Stimulated activated CD4-positive, alpha-beta T cell treated with anti-CD3 and anti-CD28 coated beads, Interleukin-2, amount 100 ng/mL, for 48 hours (primary cell): ENCODE measurements around the gene TMEM250.
A peak's percentile ranks its signal among the peaks of the same experiment; 100 is the strongest.
"Not testable (repeated sequence)": the region's sequence is repeated elsewhere in the genome, so short reads cannot be mapped to it uniquely, and the experiment has no call there.

Experiments
- DNase-seq, 2 donors: peaks; one replicate each; pipeline ENCODE4 v3.0.0-alpha.2; 2020

TMEM250 gene

DNA sequence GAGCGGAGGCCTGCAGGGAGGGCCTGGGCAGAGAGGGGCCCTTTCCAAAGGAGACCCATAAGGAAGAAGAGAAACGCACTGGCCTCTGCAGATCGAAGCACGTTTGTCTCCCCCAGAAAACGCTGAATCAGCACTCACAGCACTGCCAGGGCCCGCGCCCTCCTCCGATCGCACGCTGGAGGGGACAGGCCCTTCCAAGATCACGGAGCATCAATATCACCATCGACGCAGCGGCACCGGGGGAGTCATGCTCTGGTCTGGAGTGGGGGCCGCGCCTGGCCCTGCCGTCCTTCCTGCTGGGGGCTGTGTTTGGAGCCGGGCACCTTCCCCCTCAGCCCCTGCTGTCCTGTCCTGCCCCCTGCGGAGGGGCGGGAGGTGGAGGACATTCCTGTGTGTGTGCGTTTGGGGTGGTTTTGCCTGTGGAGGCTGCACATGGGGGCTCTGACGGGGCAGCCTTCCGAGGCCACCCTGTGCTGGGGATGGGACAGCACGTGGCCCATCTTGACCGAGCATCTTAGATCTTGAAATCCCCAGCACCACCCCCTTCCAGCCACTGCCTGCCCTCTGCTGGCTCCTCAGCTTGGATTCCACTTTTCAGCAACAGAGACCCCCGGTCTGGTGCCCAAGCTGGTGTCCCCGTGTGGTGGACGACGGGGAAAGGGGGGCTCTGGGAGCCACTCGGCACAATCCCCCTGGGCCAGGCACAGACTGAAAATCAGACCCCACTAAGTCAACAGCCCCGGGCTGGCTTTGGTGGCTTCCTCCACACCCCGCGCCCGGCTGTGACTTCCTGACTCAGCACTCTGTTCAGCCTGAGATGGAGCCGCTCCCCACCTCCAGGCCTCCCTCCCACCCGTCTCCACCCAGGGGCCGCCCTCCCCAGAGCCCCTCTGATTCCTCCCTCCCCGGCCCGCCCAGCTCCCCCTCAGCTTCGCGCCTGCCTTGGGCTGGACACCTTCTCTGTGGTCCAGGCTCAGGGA, 8.3 kb downstream of the TMEM250 start:
- peak in 1 of 2 donors; percentile 41 for DNase-seq

GRCh38 chr9:136109351-136110081, 9.2 kb downstream of the TMEM250 start:
- DNase-seq = peak; percentile 82 to 90

DNA sequence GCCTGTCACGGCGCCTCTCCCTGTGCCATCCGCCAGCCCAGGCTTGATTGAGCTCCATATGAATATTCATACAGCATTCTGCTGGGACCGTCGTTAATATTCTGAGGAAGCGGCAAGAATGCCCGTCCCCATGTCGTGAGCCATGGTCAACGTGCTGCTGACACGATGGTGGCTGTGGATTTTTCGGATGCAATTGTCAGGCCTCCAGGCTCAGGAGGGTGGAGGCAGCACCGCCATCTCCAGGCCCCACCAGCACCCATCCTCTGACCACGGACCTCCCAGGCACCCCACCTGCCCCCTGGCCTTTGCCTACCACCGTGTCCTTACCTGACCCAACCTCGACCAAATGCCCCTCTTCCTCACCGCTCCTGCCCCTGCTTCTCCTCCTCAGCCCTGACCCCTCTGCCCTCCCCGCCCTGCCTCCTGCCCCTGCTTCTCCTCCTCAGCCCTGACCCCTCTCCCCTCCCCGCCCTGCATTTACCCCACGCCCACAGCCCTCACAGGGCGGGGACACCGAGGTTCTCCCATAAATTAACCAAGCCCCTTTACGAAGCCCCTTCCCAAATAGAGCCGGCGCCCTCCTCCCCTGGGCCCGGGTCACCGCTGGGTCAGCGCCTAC, 9.9 kb downstream of the TMEM250 start:
- DNase-seq = no peak

GRCh38 chr9:136107953-136108647, 10.6 kb downstream of the TMEM250 start:
- DNase-seq = no peak

- no peak for DNase-seq
Observed at GRCh38 chr9:136107155-136107952, 11.3 kb downstream of the TMEM250 start.

GRCh38 chr9:136105398-136106135, 13.1 kb downstream of the TMEM250 start:
- DNase-seq = no peak

- DNase-seq = no peak
Observed at GRCh38 chr9:136104916-136105315, 13.8 kb downstream of the TMEM250 start.

DNA sequence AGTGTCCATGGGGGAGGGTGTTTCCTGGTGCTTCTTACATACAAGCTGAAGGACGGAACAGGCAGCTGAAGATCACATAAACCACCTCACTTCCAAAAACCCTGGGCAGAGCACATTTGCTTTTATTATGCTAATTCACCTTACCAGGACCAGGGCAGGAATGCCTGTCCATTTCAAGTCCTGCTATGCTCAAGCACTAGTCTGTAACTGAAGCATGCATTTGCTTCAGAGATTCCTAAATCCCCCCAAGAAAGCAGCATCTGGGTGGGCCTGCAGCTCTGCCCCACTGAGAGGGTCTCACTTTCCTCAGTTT, 14.2 kb downstream of the TMEM250 start:
- no peak for DNase-seq

- DNase-seq = no peak
Observed at GRCh38 chr9:136103651-136104487, 14.8 kb downstream of the TMEM250 start.

DNA sequence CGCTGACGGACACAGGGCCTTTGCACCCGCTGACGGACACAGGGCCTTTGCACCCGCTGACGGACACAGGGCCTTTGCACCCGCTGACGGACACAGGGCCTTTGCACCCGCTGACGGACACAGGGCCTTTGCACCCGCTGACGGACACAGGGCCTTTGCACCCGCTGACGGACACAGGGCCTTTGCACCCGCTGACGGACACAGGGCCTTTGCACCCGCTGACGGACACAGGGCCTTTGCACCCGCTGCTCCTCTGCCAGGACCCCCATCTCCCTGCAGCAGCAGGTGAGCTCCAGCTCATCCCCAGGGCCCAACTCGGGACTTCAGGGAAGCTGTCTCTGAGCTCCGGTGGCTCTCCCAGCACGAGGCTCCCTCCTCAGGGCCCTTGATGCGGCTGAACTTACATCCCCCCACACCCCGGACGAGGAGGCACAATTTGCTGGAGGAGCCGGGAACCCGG, 17.0 kb downstream of the TMEM250 start:
- DNase-seq = not testable (repeated sequence)

DNA sequence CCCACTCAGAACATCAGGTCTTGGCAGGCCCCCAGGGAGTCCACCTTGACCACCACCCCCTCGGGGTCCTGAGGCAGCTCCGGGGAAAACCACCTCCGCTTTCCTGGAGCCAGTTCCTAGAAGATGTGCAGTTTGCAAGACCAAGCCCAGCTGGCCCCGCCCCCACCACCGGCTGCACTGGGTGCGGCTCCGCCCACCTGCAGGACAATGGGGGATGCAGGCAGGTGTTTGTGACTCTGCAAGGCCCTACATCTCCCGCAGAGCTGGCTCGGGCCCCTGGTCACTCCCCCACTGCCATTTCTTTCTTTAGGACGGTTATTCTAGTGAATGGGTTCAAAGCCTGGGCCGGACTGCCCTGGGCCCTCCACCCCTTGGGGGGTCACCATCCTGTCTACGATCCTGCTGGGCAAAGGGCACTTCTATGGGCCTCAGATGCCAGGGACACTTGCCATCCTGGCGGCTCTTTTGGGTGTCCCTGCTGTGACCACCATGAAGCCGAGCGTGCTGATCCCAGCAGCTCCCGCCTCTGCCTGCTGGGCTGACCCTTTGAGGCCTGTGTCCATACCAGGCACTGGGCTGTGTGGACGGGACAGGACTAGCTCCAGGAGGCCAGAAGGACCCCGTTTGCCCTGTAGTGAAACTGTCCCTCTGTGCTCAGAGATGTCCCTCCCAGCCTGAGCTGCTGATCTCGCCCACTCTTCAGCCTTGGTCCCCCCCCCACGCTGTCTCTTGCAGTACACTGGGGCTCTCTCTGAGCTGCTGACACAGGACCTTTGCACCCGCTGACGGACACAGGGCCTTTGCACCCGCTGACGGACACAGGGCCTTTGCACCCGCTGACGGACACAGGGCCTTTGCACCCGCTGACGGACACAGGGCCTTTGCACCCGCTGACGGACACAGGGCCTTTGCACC, 17.7 kb downstream of the TMEM250 start:
- DNase-seq = no peak

DNA sequence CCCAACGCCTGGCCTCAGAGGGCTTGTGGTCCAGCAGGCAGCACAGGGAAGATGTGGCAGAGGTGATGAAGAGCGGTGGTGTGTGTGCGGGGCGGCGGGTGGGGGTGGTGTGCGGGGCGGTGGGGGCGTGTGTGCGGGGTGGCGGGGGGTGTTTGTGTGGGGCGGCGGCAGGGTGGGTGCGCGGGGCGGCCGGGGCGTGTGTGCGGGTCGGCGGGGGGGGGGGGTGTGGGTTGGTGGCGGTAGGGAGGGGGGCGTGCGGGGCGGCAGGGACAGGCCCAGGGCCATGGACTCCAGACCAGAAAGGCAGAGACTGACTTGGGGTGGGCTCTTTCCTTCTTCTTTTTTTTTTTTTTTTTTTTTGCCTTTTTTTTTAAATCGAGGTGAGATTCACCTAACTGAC, 19.1 kb downstream of the TMEM250 start:
- DNase-seq = no peak

DNA sequence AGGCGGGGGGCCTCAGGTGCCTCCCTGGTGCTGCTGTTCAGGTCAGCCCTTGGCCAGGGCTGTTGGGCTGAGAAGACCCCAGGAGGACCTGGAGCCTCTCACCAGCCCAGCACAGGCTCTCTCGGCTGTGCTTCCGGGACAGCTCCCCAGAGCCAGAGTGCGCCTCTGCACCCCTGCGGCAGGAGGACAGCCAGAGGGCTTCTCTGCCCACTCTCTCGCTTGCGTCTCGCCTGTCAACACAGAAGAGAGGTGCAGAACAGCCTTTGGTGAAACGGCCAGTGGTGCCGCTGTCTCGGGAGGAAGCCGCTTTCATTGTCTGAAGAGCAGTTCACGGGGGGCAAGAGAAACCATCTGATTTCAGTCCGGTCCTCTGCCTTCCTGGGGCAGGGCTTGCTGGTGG, 19.8 kb downstream of the TMEM250 start:
- no peak for DNase-seq

DNA sequence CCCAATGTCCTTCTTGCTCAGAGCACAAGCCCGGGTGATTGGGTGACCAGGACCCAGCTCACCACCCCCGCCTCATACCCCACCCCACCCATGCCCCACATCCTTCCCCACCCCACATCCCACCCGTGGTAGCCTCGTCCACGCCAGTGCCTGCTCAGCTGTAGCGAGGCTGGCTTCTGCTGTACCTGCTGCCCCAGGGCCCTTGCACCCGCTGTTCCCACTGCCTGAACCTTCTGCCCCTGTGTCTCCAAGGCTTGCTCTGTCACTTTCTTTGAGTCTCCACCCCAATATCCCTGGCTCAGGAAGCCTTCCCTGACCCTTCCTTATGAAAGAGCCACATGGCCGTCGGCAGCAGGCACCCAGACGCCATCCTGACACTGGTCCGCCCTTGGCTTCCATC, 20.5 kb downstream of the TMEM250 start:
- no peak for DNase-seq

DNA sequence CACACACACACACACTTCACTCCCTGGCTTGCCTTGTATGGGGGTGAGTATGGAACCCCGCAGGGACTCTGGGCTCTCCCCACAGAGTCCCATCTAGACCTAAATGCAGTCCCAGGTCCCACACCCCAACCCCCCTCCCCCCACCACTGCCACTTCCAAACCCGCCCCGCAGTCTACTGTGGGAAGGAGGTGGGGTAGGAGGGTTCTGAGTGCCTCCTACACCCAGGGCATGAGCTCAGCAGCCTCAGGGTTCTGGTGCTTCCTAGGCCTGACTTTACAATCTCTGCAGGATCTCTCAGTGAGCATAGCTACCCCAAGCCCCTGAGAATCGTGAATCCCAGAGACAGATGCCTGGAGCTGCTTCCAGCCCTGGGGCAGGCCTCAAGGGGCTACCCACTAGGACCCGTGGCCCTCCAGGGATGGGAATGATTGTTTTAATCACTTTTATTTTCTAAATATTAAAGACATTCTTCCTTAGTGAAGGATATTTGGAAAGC, 22.1 kb downstream of the TMEM250 start:
- no peak for DNase-seq

DNA sequence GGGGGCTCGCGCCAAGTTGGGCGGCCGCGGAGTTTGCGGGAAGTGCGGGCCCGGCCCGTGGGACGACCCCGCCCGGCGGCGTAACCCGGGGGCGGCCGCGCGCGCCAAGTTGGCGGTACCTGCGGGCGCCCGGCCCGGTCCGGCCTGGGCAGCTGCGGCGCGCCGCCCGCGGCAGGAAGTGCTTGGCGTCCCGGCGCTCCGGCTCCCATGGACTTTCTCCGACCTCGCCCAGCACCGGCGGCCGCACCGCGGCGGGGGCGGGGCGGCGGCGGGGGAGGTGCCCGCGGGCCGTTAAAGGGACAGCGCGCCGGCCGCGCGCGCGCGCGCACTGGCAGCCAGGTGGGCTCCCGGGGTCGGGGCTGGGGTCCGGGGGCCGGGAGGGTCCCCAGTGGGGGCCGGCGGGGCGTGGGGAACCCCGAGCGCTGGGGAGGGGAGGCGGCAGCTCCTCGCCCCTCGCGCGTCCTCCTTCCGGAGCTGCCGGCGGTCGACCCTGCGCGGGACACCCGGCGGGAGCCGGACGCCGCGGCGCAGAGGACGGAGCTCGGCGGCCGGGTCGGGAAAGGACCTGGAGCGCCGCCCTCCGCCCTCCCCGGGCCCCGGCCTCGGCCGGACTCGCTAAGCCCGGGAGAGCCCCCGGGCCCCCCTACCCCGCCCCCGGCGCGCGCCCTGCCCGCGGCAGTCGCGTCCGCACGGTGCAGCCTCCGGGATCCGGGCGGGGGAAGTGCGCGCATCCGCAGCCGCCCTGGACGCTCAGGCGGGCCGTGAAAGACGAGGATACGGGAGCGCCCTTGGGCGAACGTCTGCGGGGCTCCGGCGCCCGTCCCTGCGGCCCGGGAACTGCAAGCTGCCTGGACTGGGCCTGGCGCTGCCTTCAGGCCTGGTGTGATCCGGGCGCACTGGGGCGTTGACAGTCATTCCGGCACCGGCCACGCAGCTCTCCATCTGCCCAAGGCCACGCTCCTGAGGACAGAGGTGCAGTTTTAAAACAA, 23.3 kb downstream of the TMEM250 start, which contains the start of gene NACC2:
Gene NACC2 (minus strand): TSS at position 220 of the 989 bp plus-strand sequence. CDS start 44,768 bp downstream, outside the sequence.
- DNase-seq = no peak
